Measurements from ENCODE around the gene COMMD1.
"Not testable (repeated sequence)": the region's sequence is repeated elsewhere in the genome, so short reads cannot be mapped to it uniquely, and the experiment has no call there.

COMMD1 gene

GRCh38 chr2:62143696-62144095, 238.2 kb downstream of the COMMD1 start:
- DNase-seq: no peak

- no peak for DNase-seq
These were observed 239.4 kb downstream of the COMMD1 start for GRCh38 chr2:62144689-62145477.

- DNase-seq: no peak
These were observed 240.1 kb downstream of the COMMD1 start for GRCh38 chr2:62145478-62146100.

GRCh38 chr2:62146790-62147189, 241.3 kb downstream of the COMMD1 start:
- DNase-seq: peak in 1 of 5 experiments; percentile 13

GRCh38 chr2:62147610-62148301, 242.3 kb downstream of the COMMD1 start:
- no peak for DNase-seq

GRCh38 chr2:62149708-62150107, 244.2 kb downstream of the COMMD1 start:
- DNase-seq: peak in 1 of 5 experiments; percentile 35

GRCh38 chr2:62150597-62151305, 245.3 kb downstream of the COMMD1 start:
- no peak for DNase-seq

GRCh38 chr2:62151306-62151638, 245.8 kb downstream of the COMMD1 start:
- DNase-seq: no peak

GRCh38 chr2:62152000-62152399, 246.5 kb downstream of the COMMD1 start:
- DNase-seq: no peak

- DNase-seq: no peak
These were observed 251.5 kb downstream of the COMMD1 start for GRCh38 chr2:62156861-62157496.

GRCh38 chr2:62158444-62159121, 253.1 kb downstream of the COMMD1 start:
- no peak for DNase-seq

- DNase-seq: not testable (repeated sequence)
These were observed 255.2 kb downstream of the COMMD1 start for GRCh38 chr2:62160691-62161090.

GRCh38 chr2:62163106-62163831, 257.8 kb downstream of the COMMD1 start:
- no peak for DNase-seq

GRCh38 chr2:62163834-62164233, 258.4 kb downstream of the COMMD1 start:
- DNase-seq: no peak

- no peak for DNase-seq
These were observed 270.3 kb downstream of the COMMD1 start for GRCh38 chr2:62175728-62176127.

- DNase-seq: no peak
These were observed 271.3 kb downstream of the COMMD1 start for GRCh38 chr2:62176801-62177200.

- no peak for DNase-seq
These were observed 272.0 kb downstream of the COMMD1 start for GRCh38 chr2:62177392-62178049.

- DNase-seq: no peak
These were observed 273.3 kb downstream of the COMMD1 start for GRCh38 chr2:62178741-62179271.

- no peak for DNase-seq
These were observed 275.5 kb downstream of the COMMD1 start for GRCh38 chr2:62180975-62181374.

GRCh38 chr2:62181843-62182242, 276.4 kb downstream of the COMMD1 start:
- no peak for DNase-seq

Data from T-helper 2 cell (primary cell).